GM12872 (cell line): ENCODE results near the gene ZFYVE28.

ENCODE experiments used
- TF ChIP-seq, protein P1 (sequence below): IDR thresholded peaks from 3 replicates; pipeline ENCODE4 v1.5.1; 2011; ENCODE audit warnings: low read depth, mild to moderate bottlenecking, low read length, moderate library complexity; ENCODE audit not compliant: insufficient read depth

Gene ZFYVE28

DNA sequence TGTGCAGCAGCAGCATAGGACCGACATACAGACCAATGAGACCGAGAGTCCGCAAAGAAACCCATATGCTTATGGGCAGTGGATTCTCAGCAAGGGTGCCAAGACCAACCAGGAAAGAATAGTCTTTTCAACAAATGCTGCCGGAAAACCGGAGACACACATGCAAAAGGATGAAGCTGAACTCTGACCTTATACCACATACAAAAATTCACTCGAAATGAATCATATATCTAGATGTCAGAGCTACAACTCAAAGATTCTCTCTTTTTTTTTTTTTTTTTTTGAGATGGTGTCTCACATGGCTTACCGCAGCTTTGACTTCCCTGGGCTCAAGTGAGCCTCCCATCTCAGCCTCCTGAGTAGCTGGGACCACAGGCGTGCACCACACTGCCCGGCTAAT lies 140.5 kb downstream of the ZFYVE28 start:
- TF ChIP-seq, protein P1, sequence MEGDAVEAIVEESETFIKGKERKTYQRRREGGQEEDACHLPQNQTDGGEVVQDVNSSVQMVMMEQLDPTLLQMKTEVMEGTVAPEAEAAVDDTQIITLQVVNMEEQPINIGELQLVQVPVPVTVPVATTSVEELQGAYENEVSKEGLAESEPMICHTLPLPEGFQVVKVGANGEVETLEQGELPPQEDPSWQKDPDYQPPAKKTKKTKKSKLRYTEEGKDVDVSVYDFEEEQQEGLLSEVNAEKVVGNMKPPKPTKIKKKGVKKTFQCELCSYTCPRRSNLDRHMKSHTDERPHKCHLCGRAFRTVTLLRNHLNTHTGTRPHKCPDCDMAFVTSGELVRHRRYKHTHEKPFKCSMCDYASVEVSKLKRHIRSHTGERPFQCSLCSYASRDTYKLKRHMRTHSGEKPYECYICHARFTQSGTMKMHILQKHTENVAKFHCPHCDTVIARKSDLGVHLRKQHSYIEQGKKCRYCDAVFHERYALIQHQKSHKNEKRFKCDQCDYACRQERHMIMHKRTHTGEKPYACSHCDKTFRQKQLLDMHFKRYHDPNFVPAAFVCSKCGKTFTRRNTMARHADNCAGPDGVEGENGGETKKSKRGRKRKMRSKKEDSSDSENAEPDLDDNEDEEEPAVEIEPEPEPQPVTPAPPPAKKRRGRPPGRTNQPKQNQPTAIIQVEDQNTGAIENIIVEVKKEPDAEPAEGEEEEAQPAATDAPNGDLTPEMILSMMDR, result no peak

GRCh38 chr4:2276581-2277325 lies 141.7 kb downstream of the ZFYVE28 start:
- TF ChIP-seq, protein P1, result no peak

GRCh38 chr4:2275546-2276251 lies 142.7 kb downstream of the ZFYVE28 start:
- TF ChIP-seq, protein P1, result no peak

- TF ChIP-seq, protein P1, result no peak
Observed at GRCh38 chr4:2274320-2275043, 144.0 kb downstream of the ZFYVE28 start.

DNA sequence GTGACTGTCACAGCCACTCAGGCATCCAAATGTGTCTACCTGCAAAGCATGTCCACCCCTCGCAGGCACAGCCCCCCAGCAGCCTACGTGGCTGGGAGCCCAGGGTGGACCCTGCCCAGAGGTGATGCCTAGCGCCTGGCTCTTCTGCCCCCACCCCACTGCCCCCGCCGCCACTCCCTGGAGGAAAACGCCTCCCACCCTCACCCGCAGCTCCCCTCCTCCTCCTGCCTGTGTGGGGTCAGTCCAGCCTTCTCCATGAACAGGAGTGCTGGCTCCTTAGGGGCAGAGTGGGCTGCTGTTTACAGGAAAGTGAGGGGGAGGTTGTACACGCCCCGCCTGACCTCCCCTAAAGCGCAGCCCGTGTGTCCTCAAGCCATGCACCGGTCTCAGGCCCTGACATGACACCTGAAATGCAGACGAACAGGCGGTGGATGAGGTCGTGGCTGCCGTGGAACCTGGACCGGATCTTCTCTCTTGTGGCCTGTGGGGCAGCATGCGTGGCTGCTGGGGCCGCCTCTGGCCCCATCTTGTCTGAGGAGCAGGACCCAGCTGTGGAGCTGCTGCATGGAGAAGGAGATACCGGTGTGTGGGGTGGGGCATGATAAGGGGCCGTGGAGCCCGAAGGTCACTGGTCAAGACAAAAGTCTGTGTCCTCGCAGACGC lies 144.7 kb downstream of the ZFYVE28 start:
- TF ChIP-seq, protein P1, result no peak

DNA sequence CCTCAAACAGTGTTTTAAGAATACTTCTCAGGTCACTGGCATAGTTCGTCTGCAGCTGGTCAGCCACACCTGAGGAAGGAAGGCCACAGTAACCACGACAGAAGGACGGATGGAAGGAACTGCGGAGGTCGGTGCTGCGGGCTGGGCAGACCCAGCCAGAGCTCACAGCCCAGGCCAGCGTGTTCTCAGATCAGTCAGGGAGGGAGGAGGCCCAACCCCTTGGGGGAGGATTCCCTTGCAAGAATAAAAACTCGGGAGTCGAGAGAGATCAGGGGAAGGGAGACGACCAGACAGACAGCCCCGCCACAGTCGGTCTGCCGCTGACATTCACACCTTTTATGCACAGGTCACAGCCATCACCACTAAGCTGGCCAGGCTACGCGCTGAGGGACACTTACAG lies 145.2 kb downstream of the ZFYVE28 start:
- TF ChIP-seq, protein P1, result no peak

- TF ChIP-seq, protein P1, result no peak
Observed at GRCh38 chr4:2272828-2273120, 145.7 kb downstream of the ZFYVE28 start.
